GM12891 (cell line): ENCODE measurements around the gene PIGU.

Source experiments
- POLR2A ChIP-seq: IDR thresholded peaks from 2 replicates; pipeline ENCODE4 v1.6.1; 2011; ENCODE audit warnings: low read depth, low read length, control low read depth
- POU2F2 ChIP-seq: IDR thresholded peaks from 2 replicates; pipeline ENCODE4 v1.6.1; 2011; ENCODE audit warnings: low read depth, mild to moderate bottlenecking, control low read depth, low read length, moderate library complexity

GRCh38 chr20:34528921-34529297 is 148.0 kb downstream of the PIGU start:
- TF ChIP-seq POU2F2 (no peak), POLR2A (no peak)
